Common myeloid progenitor, CD34-positive (primary cell): ENCODE results near the gene SYNPR.

Experiments used
- CTCF ChIA-PET: fragments of 350-600 bp; sonication (Branson Sonifier 250); formaldehyde crosslinking; loops from one replicate; lab custom pipeline; 2021; ENCODE audit warnings: antibody characterized with exemption; lab: Charles Lee
- POLR2A ChIA-PET: fragments of 350-600 bp; sonication (Branson Sonifier 250); formaldehyde crosslinking; loops from one replicate; lab custom pipeline; 2021; ENCODE audit warnings: antibody characterized with exemption; lab: Charles Lee
- DNase-seq, 3 donors: peaks; one replicate each; pipeline versions ENCODE4 v3.0.0 to v3.0.0-alpha.2; 2013
- H3K27ac ChIP-seq, 2 experiments: 1 replicate in 1 of 2; 2 replicates in 1 of 2; pipeline ENCODE4 v1.7.0; 2013; ENCODE audit warnings: inconsistent platforms in 2 of 2, low read length in 2 of 2, mild to moderate bottlenecking in 2 of 2, low read depth in 1 of 2, moderate library complexity in 1 of 2; ENCODE audit not compliant: severe bottlenecking in 2 of 2, insufficient read depth in 1 of 2, poor library complexity in 1 of 2
- H3K27me3 ChIP-seq, 5 experiments: replicated peaks in 2 of 5; 1 replicate in 3 of 5; 2 replicates in 2 of 5; pipeline versions ENCODE4 v1.6.1 to v1.7.0; 2013; ENCODE audit warnings: low read length in 4 of 5, mild to moderate bottlenecking in 2 of 5, moderate library complexity in 2 of 5, inconsistent platforms in 1 of 5; ENCODE audit not compliant: insufficient read depth in 5 of 5, control insufficient read depth in 4 of 5
- H3K36me3 ChIP-seq, 4 experiments: 1 replicate in 2 of 4; 2 replicates in 2 of 4; pipeline versions ENCODE4 v1.6.1 to v1.7.0; 2013; ENCODE audit warnings: low read length in 3 of 4, control low read depth in 1 of 4, mild to moderate bottlenecking in 1 of 4; ENCODE audit not compliant: control insufficient read depth in 4 of 4, insufficient read depth in 4 of 4
- H3K4me1 ChIP-seq, 4 experiments: 1 replicate in 3 of 4; 2 replicates in 1 of 4; pipeline versions ENCODE4 v1.6.1 to v1.7.1; 2013; ENCODE audit warnings: low read length in 3 of 4, mild to moderate bottlenecking in 3 of 4, control low read depth in 1 of 4, inconsistent platforms in 1 of 4, moderate library complexity in 1 of 4; ENCODE audit not compliant: control insufficient read depth in 4 of 4, insufficient read depth in 4 of 4; ENCODE audit errors: control extremely low read depth in 1 of 4
- H3K4me3 ChIP-seq, 7 experiments: 1 replicate in 4 of 7; 2 replicates in 3 of 7; pipeline versions ENCODE4 v1.5.1 to v1.7.0; 2013; ENCODE audit warnings: mild to moderate bottlenecking in 7 of 7, low read length in 6 of 7, moderate library complexity in 6 of 7, inconsistent platforms in 2 of 7, low read depth in 2 of 7, control low read depth in 1 of 7; ENCODE audit not compliant: insufficient read depth in 4 of 7, control insufficient read depth in 1 of 7; ENCODE audit errors: extremely low read depth in 1 of 7
- H3K9me3 ChIP-seq, 5 experiments: 1 replicate in 4 of 5; 2 replicates in 1 of 5; pipeline versions ENCODE4 v1.6.1 to v1.7.1; 2013; ENCODE audit warnings: low read length in 4 of 5, mild to moderate bottlenecking in 2 of 5, inconsistent platforms in 1 of 5, low read depth in 1 of 5, moderate library complexity in 1 of 5; ENCODE audit not compliant: control insufficient read depth in 4 of 5, insufficient read depth in 2 of 5; ENCODE audit errors: control extremely low read depth in 1 of 5
- WGBS: methylation state at CpG from one replicate; pipeline ENCODE4 v1.1.5; 2013; ENCODE audit not compliant: insufficient coverage; 5-methylcytosine and 5-hydroxymethylcytosine counted together

SYNPR gene

GRCh38 chr3:63365671-63366070 lies 87.6 kb downstream of the SYNPR start:
- Histone ChIP-seq H3K9me3 (no peaks in the 10 kb centered on the region), H3K27ac (no peak overlapping the region), H3K4me3 (no peak overlapping the region), H3K36me3 (no peaks in the 10 kb centered on the region), H3K4me1 (no peaks in the 10 kb centered on the region), H3K27me3 (peaks cover 0 to 3% (median 0%) of the 10 kb centered on the region in 5 experiments)
- ChIA-PET CTCF (interaction anchor here (1.2 kb wide), 1 partner anchor 16 kb away, joined by 6 read pairs; no protein-coding TSS in a partner anchor), POLR2A (no interaction called here)
- WGBS = no CpG with 5 or more reads among the region's 5 CpGs
- DNase-seq = no peak

DNA sequence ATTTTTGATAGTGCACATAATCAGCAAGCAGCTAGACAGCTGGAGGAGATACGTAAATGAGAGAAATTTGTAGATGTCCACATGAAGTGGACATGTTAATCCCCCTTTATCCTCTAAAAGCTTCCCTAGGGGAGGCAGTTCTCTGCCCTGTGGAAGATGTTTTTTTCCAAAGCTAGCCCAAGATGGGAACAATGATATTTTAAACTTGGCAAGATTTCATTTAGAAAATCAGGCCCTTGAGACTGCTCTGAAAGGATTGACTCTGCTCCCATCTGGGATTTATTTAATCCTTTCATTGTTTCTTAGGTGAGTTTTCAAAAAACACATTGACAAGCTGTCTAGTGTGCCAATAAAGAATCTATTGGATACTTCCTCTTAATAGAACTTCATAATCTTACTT lies 92.0 kb downstream of the SYNPR start:
- H3K4me3 ChIP-seq = no peak overlapping the region
- ChIA-PET POLR2A (no interaction called here), CTCF (no interaction called here)
- H3K27me3 ChIP-seq = peaks cover 0 to 3% (median 0%) of the 10 kb centered on the region in 5 experiments
- H3K36me3 ChIP-seq = no peaks in the 10 kb centered on the region
- no CpG with 5 or more reads among the region's 1 CpG for WGBS
- H3K4me1 ChIP-seq = no peaks in the 10 kb centered on the region
- DNase-seq = no peak
- no peaks in the 10 kb centered on the region for H3K9me3 ChIP-seq
- no peak overlapping the region for H3K27ac ChIP-seq

GRCh38 chr3:63383040-63383439 lies 104.9 kb downstream of the SYNPR start:
- H3K4me1 ChIP-seq = no peaks in the 10 kb centered on the region
- ChIA-PET CTCF (no interaction called here), POLR2A (no interaction called here)
- H3K9me3 ChIP-seq = no peaks in the 10 kb centered on the region
- no peak overlapping the region for H3K4me3 ChIP-seq
- no CpG with 5 or more reads among the region's 2 CpGs for WGBS
- no peak for DNase-seq
- no peaks in the 10 kb centered on the region for H3K36me3 ChIP-seq
- no peak overlapping the region for H3K27ac ChIP-seq
- no peaks in the 10 kb centered on the region for H3K27me3 ChIP-seq

DNA sequence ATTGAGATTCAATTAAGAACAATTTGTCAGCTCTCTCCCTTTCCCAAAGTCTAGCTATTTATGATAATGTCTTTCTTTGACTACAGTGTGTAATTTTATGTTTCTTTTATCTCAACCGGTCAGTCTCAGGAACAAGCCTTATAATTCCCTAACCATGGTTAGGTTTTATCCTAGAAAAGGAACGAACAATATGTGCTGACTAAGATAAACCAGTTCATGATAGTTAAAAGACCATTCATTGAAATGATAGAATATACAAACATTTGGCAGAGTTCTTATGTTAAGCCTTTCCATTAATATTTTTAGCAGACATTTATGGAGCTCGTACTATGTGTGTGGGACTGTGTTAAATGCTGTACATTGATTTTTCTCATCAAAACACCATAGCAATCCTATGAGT lies 106.3 kb downstream of the SYNPR start:
- WGBS = no CpG with 5 or more reads among the region's 3 CpGs
- no peak overlapping the region for H3K4me3 ChIP-seq
- no peak overlapping the region for H3K27ac ChIP-seq
- H3K27me3 ChIP-seq = no peaks in the 10 kb centered on the region
- no peaks in the 10 kb centered on the region for H3K4me1 ChIP-seq
- H3K36me3 ChIP-seq = no peaks in the 10 kb centered on the region
- no peaks in the 10 kb centered on the region for H3K9me3 ChIP-seq
- no peak for DNase-seq
- POLR2A ChIA-PET = no interaction called here
- CTCF ChIA-PET = interaction anchor here (1.1 kb wide), 1 partner anchor 10 kb away, joined by 3 read pairs; no protein-coding TSS in a partner anchor

- ChIA-PET CTCF (interaction anchor here (1.1 kb wide), 1 partner anchor 8 kb away, joined by 3 read pairs; no protein-coding TSS in a partner anchor), POLR2A (no interaction called here)
- H3K36me3 ChIP-seq = no peaks in the 10 kb centered on the region
- WGBS = 72% methylated on average over 3 of the region's 3 CpGs
- H3K27ac ChIP-seq = no peak overlapping the region
- H3K27me3 ChIP-seq = peaks cover 0 to 1% (median 0%) of the 10 kb centered on the region in 5 experiments
- H3K4me1 ChIP-seq = no peaks in the 10 kb centered on the region
- H3K4me3 ChIP-seq = no peak overlapping the region
- DNase-seq = no peak
- H3K9me3 ChIP-seq = no peaks in the 10 kb centered on the region
Measured at GRCh38 chr3:63385629-63386028, 107.5 kb downstream of the SYNPR start.

GRCh38 chr3:63386568-63386967 lies 108.5 kb downstream of the SYNPR start:
- no peaks in the 10 kb centered on the region for H3K36me3 ChIP-seq
- WGBS = 66% methylated on average over 4 of the region's 4 CpGs
- ChIA-PET POLR2A (no interaction called here), CTCF (no interaction called here)
- H3K27ac ChIP-seq = no peak overlapping the region
- peaks cover 0 to 1% (median 0%) of the 10 kb centered on the region in 5 experiments for H3K27me3 ChIP-seq
- DNase-seq = no peak
- H3K4me1 ChIP-seq = no peaks in the 10 kb centered on the region
- no peaks in the 10 kb centered on the region for H3K9me3 ChIP-seq
- no peak overlapping the region for H3K4me3 ChIP-seq

GRCh38 chr3:63387568-63387967 lies 109.5 kb downstream of the SYNPR start:
- Histone ChIP-seq H3K9me3 (no peaks in the 10 kb centered on the region), H3K36me3 (no peaks in the 10 kb centered on the region), H3K27me3 (peaks cover 0 to 1% (median 0%) of the 10 kb centered on the region in 5 experiments), H3K4me3 (no peak overlapping the region), H3K27ac (no peak overlapping the region), H3K4me1 (no peaks in the 10 kb centered on the region)
- no peak for DNase-seq
- 92% methylated on average over 3 of the region's 3 CpGs for WGBS
- POLR2A ChIA-PET = no interaction called here
- CTCF ChIA-PET = no interaction called here
